ENCODE measurements around the gene FOXJ2. TPM values are rescaled to one million over a fixed set of nuclear protein-coding genes. Genes with fewer than 3 reads are reported as not detected.

FOXJ2 gene
- 15.8 TPM for total RNA-seq

DNA sequence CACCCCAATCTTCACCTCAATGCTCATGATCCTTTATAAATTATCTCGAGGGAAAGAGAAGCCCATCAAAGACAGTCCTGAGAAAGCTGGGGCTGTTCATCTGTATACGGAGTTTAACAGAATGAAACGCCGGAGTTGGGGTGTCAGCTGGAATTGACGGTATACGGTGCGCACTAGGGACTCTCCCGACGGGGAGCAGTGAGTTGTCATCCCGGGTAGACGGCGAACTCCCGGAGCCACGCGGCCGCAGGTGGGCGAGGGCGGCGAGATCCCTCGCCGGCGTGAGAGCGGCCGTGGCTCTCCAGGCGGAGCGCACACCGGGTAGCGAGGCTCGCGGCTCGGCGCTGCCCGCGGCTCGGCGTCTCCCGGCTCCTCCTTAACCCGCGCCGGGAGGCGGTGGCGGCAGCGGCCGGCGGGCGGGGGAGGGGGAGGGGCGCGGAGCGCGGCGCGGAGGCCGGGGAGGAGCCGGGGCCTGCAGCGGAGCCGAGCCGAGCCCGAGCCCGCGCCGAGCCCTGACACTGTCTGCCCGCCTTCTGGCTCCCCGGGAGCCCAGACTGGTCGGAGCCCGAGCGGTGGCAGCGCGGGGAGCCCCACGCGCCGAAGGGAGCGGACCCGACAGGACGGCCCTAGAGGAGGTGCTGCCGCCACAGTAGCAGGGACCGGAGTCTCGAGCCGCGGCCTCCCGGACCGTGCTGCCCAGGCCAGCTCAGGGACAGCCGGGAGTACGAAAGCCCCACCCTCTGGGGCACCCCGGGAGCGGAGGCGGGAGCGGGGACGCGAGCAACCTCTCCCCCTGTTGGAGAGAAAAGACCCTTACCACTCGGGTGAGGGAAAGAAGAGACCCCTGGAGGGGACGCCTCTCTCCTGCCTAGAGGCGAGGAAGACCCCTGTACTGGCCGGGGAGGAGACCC, at the start of gene FOXJ2:
TSS of gene FOXJ2 (plus strand) at position 475 of the 911 bp plus-strand sequence. CDS start 7,117 bp downstream, outside the sequence.

DNA sequence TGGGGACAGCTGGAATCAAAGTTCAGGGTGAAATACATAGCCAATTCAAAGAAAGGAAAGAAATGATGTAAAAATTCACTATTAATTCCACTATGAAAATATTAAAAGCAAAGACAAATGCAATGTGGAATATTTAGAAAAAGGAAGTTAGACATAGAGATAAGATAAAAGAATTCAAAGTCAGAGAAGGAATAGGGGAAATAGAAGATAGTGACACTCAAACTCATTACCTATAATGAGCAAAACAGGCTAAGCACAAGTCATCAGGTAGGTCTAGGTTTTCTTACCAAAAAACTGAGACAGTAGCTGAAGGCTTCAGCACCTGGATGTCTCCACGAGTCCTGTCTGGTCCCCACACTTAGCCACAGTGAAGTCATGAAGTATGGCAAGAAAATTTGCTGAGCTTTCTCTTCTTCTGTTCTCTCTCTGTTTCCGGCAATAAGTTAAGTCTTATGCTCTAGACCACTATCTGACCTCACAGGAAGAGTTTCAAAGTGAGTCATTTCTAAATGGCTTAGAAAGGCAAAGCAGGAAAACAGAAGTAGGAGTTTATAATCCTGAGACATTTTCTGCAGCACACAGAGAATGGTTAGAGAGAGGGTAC, 33.6 kb downstream of the FOXJ2 start, which contains the start of gene C3AR1:
TSS of gene C3AR1 (minus strand) at position 369 of the 604 bp plus-strand sequence. CDS start 6,174 bp downstream, outside the sequence.

Other genes starting within 250 kb of the FOXJ2 start
- not detected for gene NANOG, start 243.3 kb upstream of the FOXJ2 start, total RNA-seq
- gene SLC2A14, start 159.8 kb upstream of the FOXJ2 start, total RNA-seq = 0.77 TPM
- 158 TPM for gene SLC2A3, start 96.5 kb upstream of the FOXJ2 start, total RNA-seq
- 2.0 TPM for gene C3AR1, start 33.6 kb downstream of the FOXJ2 start, total RNA-seq
- 78.9 TPM for gene NECAP1, start 49.6 kb downstream of the FOXJ2 start, total RNA-seq
- gene CLEC4A, start 90.9 kb downstream of the FOXJ2 start, total RNA-seq = 1.2 TPM
- gene ZNF705A, start 124.3 kb downstream of the FOXJ2 start, total RNA-seq = not detected
- 0.16 TPM for gene FAM90A1, start 194.9 kb downstream of the FOXJ2 start, total RNA-seq

Measured in camera-type eye (tissue), 1 donor.